Measurements from ENCODE around the gene GJB1.

- TF ChIP-seq CTCF (IDR thresholded peaks at IDR 0.05), result no peak
- no peak for TF ChIP-seq POLR2AphosphoS5 (IDR thresholded peaks at IDR 0.05)
- TF ChIP-seq EP300 (IDR thresholded peaks at IDR 0.05), result no peak
These were observed 2.7 kb downstream of the GJB1 start for GRCh38 chrX:71225676-71226075.

All from suprapubic skin (tissue), 4 donors.